Right lobe of liver (tissue), 6 donors: ENCODE measurements around the gene DUSP16. TPM values are rescaled to one million over a fixed set of nuclear protein-coding genes. Genes with fewer than 3 reads are reported as not detected.

Experiments used
- ATAC-seq, 4 donors: fragments of 200-7000 bp; cut with Tn5 transposase; one replicate each; pipeline ENCODE4 v1.9.1; 2020; ENCODE audit warnings: mild to moderate bottlenecking in 4 of 4, moderate library complexity in 4 of 4
- DNase-seq, 3 donors: peaks; one replicate each; pipeline ENCODE4 v3.0.0-alpha.2; 2020
- H3K27ac ChIP-seq, 3 donors: fragments of 200-600 bp; one replicate each; pipeline ENCODE4 v1.8.0; 2022
- H3K27me3 ChIP-seq, 2 donors: fragments of 200-600 bp; one replicate each; pipeline ENCODE4 v1.8.0; 2022
- H3K36me3 ChIP-seq, 4 donors: fragments of 200-600 bp; sonication (generic) in 1 of 4; one replicate each; pipeline versions ENCODE4 v1.5.1 to v1.8.0; 2017 to 2022; ENCODE audit warnings: control low read depth in 1 of 4
- H3K4me1 ChIP-seq, 4 donors: fragments of 200-600 bp; sonication (generic) in 1 of 4; one replicate each; pipeline versions ENCODE4 v1.5.1 to v1.8.0; 2017 to 2022; ENCODE audit warnings: control low read depth in 1 of 4
- H3K4me3 ChIP-seq, 3 donors: fragments of 200-600 bp; one replicate each; pipeline ENCODE4 v1.8.0; 2022
- H3K9me3 ChIP-seq, 4 donors: fragments of 200-600 bp; sonication (generic) in 1 of 4; one replicate each; pipeline versions ENCODE4 v1.5.1 to v1.8.0; 2017 to 2022; ENCODE audit warnings: control low read depth in 1 of 4
- CTCF ChIP-seq, 4 donors: fragments of 200-600 bp in 3 of 4; fragments of 450-650 bp in 1 of 4; IDR thresholded peaks; one replicate each; pipeline versions ENCODE4 v1.5.1 to v1.8.0; 2016 to 2022; ENCODE audit warnings: antibody characterized with exemption in 4 of 4, mild to moderate bottlenecking in 2 of 4
- POLR2A ChIP-seq: fragments of 450-650 bp; IDR thresholded peaks from one replicate; pipeline ENCODE4 v1.6.1; 2017; ENCODE audit warnings: antibody characterized with exemption, mild to moderate bottlenecking
- WGBS: methylation state at CpG from one replicate; pipeline ENCODE4 v1.1.6; 2018; ENCODE audit warnings: low coverage, low lambda C conversion rate; ENCODE audit not compliant: insufficient coverage; ENCODE audit errors: missing lambda C conversion rate; 5-methylcytosine and 5-hydroxymethylcytosine counted together
- intact Hi-C, 2 donors: fragments of 100-400 bp; cut with DNase I; formaldehyde crosslinking; loops; one replicate each; pipeline versions ENCODE4 v1.11.2 to v1.14.1; 2022
- total RNA-seq, 6 experiments: library from RNA; depleted of rRNA in 2 of 6; stranded (reverse); fragments of >200 nt in 2 of 6; fragmentation: NEBNext Ultra II Directional in 3 of 6; extraction: Animal tissue kit (Norgen Biotek cat#: 25700) in 3 of 6; gene quantifications; one replicate each; pipeline versions ENCODE4 v1.1.0 to v1.2.4, GENCODE V29; 2016 to 2023
- donor health status: DM: no; HTN: yes; CAD: no.
- donor health status: DM: no; HTN: no; CAD: no.
- donor health status: DM: no; HTN: no; CAD: no.
- donor health status: DM: no; HTN: yes; CAD: no.
- donor health status: DM: no; HTN: yes; CAD: no.

Gene DUSP16
- total RNA-seq, 6 experiments from 2014 or later, result 41.9 to 74.2 (median 48.4) TPM

- H3K9me3 ChIP-seq, result no peaks in the 10 kb centered on the region
- TF ChIP-seq CTCF (IDR thresholded peaks at IDR 0.05) (no peak), POLR2A (no peak)
- peaks cover 0 to 9% (median 0%) of the 10 kb centered on the region in 4 donors for H3K36me3 ChIP-seq
- peak overlapping the region in 1 of 3 donors; percentile 7 for H3K27ac ChIP-seq
- intact Hi-C loops, result no loop called here
- H3K4me3 ChIP-seq, result no peak overlapping the region
- peaks cover 0 to 14% (median 0%) of the 10 kb centered on the region in 4 donors for H3K4me1 ChIP-seq
- 90% methylated on average over 1 of the region's 1 CpG for WGBS
- DNase-seq (no peak), ATAC-seq (no peak)
- H3K27me3 ChIP-seq, result no peaks in the 10 kb centered on the region
Measured at GRCh38 chr12:12495536-12495935, 67.1 kb downstream of the DUSP16 start.

GRCh38 chr12:12492547-12492946 lies 70.1 kb downstream of the DUSP16 start:
- Histone ChIP-seq H3K36me3 (no peaks in the 10 kb centered on the region), H3K4me1 (peaks cover 0 to 27% (median 5%) of the 10 kb centered on the region in 4 donors), H3K4me3 (no peak overlapping the region), H3K27me3 (no peaks in the 10 kb centered on the region), H3K9me3 (no peaks in the 10 kb centered on the region), H3K27ac (peak overlapping the region in 1 of 3 donors; percentile 96)
- intact Hi-C loops, result no loop called here
- no peak for TF ChIP-seq CTCF (IDR thresholded peaks at IDR 0.05)
- TF ChIP-seq POLR2A, result no peak
- 79% methylated on average over 5 of the region's 5 CpGs for WGBS
- no peak for ATAC-seq
- no peak for DNase-seq

GRCh38 chr12:12491606-12492005 lies 71.1 kb downstream of the DUSP16 start:
- TF ChIP-seq CTCF (IDR thresholded peaks at IDR 0.05) (no peak), POLR2A (no peak)

GRCh38 chr12:12488823-12489550 lies 73.7 kb downstream of the DUSP16 start:
- 44% methylated on average over 8 of the region's 8 CpGs for WGBS
- TF ChIP-seq POLR2A, result no peak
- no peak for TF ChIP-seq CTCF (IDR thresholded peaks at IDR 0.05)
- Histone ChIP-seq H3K27me3 (no peaks in the 10 kb centered on the region), H3K36me3 (peaks cover 0 to 18% (median 0%) of the 10 kb centered on the region in 4 donors), H3K4me1 (peaks cover 0 to 39% (median 9%) of the 10 kb centered on the region in 4 donors), H3K4me3 (no peak overlapping the region), H3K27ac (peak overlapping the region; percentile 71 to 96 (median 93)), H3K9me3 (no peaks in the 10 kb centered on the region)
- DNase-seq, result peak in 1 of 3 donors; percentile 58
- peak; percentile 77 to 92 (median 86) for ATAC-seq
- intact Hi-C loops, result no loop called here

More at GRCh38 chr12:12491606-12492005, 71.1 kb downstream of the DUSP16 start:
- no peaks in the 10 kb centered on the region for H3K27me3 ChIP-seq
- DNase-seq, result no peak
- no peaks in the 10 kb centered on the region for H3K9me3 ChIP-seq
- no peak for ATAC-seq
- no peak overlapping the region for H3K4me3 ChIP-seq
- H3K4me1 ChIP-seq, result peaks cover 0 to 35% (median 9%) of the 10 kb centered on the region in 4 donors
- no peaks in the 10 kb centered on the region for H3K36me3 ChIP-seq
- intact Hi-C loops, result no loop called here
- peak overlapping the region in 2 of 3 donors; percentile 3 to 96 for H3K27ac ChIP-seq
